T-helper 2 cell (primary cell): ENCODE measurements around the gene RYR1.
A peak's percentile ranks its signal among the peaks of the same experiment; 100 is the strongest.
"Not testable (repeated sequence)": the region's sequence is repeated elsewhere in the genome, so short reads cannot be mapped to it uniquely, and the experiment has no call there.

Experiments used
- DNase-seq, 5 experiments: peaks; one replicate each; pipeline versions ENCODE4 v3.0.0 to v3.0.0-alpha.2; 2012 to 2022

The RYR1 gene

DNA sequence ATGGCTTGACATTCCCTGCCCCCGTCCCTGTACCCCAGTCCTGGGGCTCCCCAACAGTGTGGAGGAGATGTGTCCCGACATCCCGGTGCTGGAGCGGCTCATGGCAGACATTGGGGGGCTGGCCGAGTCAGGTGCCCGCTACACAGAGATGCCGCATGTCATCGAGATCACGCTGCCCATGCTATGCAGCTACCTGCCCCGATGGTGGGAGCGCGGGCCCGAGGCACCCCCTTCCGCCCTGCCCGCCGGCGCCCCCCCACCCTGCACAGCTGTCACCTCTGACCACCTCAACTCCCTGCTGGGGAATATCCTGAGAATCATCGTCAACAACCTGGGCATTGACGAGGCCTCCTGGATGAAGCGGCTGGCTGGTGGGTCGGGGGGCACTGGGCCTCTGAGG lies 83.8 kb downstream of the RYR1 start:
- no peak for DNase-seq

DNA sequence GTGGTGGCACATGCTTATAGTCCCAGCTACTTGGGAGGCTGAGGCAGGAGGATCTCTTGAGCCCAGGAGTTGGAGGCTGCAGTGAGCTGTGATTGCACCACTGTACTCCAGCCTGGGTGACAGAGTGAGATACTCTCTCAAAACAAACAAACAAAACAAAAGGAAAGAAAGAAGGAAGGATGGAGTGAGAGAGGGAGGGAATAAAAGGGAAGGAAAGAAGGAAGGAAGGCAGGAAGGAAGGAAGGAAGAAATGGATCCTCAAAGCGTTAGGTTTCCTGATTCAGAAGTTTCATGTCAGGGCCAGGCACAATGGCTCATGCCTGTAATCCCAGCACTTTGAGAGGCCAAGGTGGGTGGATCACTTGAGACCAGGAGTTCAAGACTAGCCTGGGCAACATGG lies 84.5 kb downstream of the RYR1 start:
- DNase-seq, result not testable (repeated sequence)

DNA sequence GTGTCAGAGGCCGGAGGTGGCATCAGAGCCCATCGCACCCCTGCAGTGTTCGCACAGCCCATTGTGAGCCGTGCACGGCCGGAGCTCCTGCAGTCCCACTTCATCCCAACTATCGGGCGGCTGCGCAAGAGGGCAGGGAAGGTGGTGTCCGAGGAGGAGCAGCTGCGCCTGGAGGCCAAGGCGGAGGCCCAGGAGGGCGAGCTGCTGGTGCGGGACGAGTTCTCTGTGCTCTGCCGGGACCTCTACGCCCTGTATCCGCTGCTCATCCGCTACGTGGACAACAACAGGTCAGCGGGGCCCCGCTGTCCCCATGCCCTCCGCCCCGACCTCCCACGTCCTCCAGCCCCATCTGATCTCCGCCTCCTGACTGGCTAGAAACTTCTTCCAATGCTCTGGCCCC lies 85.7 kb downstream of the RYR1 start:
- no peak for DNase-seq

DNA sequence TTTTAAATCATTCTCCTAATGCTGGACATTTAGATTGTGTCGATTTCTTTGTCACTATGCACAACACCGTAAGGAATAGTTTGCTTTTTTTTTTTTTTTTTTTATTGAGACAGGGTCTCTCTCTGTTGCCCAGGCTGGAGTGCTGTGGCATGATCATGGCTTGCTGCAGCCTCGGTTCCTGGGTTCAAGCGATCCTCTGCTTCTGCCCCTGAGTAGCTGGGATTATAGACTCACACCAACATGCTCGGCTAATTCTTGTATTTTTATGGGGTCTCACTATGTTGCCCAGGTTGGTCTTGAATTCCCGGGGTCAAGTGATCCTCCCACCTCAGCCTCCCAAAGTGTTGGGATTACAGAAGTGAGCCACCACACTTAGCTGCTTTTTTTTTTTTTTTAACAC lies 86.5 kb downstream of the RYR1 start:
- DNase-seq, result no peak

DNA sequence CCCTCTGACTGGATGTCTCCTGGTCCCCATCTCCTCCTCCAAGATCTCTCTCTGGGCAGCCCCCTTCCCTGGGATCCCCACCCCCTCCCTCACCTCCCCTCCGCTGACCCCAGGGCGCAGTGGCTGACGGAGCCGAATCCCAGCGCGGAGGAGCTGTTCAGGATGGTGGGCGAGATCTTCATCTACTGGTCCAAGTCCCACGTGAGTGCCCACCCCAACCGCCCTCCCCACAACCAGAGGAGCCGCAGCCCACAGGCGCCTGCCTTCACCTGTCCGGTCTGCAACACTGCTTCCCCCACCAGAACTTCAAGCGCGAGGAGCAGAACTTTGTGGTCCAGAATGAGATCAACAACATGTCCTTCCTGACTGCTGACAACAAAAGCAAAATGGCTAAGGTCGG lies 89.4 kb downstream of the RYR1 start:
- DNase-seq, result no peak

DNA sequence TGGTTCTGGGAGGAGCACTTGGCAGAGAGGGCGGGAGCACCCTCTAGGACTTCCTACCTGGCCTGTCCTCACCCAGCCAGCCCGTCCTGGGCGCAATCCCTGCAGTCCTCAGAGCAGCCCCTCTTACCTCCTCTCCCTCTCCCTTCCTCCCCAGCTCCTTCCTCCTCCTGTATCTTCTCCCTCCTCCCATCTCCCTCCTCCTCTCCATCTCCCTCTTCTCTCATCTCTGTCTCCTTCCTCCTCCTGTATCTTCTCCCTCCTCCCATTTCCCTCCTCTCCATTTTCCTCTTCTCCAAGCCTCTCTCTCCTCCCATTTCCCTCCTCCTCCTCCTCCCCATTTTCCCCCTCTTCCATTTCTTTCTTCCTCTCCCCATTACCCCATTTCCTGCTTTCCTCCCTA lies 89.8 kb downstream of the RYR1 start:
- DNase-seq, result no peak

DNA sequence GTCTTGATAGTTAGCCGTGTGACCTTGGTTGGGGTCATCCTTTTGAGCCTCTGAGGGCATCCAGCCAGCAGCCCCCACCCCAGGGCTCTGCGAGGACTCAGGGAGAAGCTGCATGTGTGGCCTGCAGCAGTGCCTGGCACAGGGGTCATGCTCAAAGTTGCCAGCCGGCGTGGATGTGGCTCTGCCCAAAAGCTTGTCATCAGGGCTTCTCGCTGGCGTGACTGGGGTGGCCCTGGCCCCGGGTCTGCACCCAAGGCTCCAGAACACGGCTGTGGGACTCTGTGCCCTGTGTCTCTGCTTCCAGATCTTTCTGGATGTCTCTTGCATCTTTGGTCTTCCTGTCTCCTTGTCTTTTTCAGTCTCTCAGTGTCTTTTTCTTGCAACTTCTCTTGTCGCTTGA lies 90.9 kb downstream of the RYR1 start:
- no peak for DNase-seq

DNA sequence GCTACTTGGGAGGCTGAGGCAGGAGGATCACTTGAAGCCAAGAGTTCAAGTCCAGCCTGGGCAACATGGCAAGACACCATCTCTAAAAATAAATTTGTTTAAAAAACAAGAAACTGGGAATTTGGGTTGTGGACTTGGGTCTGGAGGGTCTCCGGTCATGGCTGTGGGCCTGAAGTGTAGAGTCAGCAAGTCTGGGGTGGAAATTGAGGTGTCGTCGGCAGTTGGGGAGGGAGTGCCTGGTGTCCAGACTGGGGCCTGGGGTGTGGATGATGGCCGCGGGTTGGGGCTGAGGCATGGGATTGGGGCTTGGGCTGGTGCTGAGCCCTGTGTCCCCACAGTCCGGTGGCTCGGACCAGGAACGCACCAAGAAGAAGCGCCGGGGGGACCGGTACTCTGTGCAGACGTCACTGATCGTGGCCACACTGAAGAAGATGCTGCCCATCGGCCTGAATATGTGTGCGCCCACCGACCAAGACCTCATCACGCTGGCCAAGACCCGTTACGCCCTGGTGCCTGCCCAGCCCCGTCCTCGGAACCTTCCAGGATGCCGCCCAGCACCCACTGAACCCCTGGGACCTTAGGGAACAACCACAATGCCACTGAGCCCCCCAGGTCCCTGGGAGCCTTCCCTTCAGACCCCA lies 91.6 kb downstream of the RYR1 start:
- no peak for DNase-seq

DNA sequence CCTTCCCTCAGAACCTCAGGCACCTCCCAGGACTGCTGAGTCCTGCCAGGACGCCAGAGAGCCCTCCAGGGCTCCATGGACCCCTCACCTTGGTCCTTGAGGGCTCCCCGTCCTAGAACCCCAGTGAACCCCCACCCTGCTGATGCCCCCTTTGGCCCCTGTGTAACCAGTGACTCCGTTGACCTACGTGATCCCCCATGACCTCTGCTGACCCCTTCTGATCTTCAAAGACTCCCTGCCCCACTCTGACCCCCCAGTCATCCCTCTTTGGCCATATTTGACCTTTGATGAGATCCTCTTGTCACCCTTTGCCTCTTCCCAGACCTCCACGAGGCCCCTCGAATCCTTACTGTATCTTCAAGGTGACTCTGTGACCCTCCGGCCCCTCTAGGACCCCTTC lies 92.9 kb downstream of the RYR1 start:
- no peak for DNase-seq

DNA sequence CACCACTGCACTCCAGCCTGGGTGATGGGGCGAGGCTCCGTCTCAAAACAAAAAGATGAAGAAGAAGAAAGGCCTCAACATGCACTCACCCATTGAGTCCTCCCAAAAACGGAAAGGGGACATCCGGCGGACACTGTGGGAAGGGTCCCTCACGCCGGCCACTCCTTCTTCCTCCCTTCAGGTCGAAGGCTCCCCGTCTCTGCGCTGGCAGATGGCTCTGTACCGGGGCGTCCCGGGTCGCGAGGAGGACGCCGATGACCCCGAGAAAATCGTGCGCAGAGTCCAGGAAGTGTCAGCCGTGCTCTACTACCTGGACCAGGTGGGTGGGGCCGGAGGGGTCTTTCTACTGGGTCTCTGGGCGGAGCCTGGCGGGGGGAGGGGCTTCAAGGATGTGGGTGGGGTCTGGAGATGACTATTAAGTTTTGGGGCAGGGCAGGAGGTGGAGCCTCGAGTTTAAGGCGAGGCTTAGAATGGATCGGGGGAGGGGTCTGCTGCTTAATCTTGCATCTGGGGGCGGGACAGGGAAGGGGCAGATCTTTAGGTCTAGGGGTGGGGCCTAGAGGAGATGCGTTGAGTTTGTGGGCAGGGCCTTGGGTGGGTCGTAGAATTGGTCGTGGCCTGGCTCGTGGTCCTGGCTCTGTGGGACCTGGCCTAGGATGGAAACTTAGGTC lies 94.1 kb downstream of the RYR1 start:
- DNase-seq, result peak in 2 of 5 experiments; percentile 10 to 49

DNA sequence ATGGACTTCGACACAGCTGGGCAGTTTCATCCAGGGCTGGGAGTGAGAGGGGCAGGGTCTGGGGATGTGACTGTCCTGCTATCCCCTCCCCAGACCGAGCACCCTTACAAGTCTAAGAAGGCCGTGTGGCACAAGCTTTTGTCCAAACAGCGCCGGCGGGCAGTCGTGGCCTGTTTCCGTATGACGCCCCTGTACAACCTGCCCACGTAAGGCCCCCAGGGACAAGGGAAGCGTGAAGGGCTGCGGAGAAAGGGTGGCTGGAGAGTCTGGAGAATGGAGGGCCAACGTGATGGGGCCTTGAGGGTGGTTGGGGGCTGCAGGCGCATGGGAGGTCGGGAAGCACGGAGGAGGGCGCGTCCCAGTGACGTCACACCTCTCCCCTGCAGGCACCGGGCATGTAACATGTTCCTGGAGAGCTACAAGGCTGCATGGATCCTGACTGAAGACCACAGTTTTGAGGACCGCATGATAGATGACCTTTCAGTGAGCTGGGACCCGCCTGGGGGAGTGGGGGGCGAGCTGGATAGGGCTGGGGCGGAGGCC lies 94.8 kb downstream of the RYR1 start:
- DNase-seq, result no peak

DNA sequence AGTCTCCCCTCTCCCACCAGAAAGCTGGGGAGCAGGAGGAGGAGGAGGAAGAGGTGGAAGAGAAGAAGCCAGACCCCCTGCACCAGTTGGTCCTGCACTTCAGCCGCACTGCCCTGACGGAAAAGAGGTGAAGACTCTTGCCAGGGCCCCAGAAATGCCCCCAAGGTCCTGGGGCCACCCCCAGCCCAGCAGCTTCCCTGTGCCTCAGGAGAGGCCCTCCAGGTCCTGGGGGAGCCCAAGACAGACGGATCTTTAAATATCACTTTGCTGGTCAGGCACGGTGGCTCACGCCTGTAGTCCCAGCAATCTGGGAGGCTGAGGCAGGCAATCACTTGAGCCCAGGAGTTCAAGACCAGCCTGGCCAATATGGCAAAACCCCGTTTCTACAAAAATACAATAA lies 95.4 kb downstream of the RYR1 start:
- DNase-seq, result no peak

DNA sequence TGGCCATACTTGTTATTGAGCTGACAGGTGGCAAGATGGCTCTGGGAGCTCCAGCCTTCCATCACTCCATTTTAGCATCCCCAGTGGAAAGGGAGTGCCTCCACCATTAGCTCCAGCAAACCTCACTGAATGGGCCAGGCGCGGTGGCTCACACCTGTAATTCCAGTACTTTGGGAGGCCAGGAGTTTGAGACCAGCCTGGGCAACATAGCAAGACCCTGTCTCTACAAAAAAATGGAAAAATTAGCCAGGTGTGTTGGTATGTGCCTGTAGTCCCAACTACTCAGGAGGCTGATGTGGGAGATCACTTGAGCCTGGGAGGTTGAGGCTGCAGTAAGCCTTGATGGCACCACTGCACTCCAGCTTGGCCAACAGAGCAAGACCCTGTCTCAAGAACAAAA lies 98.0 kb downstream of the RYR1 start:
- no peak for DNase-seq

DNA sequence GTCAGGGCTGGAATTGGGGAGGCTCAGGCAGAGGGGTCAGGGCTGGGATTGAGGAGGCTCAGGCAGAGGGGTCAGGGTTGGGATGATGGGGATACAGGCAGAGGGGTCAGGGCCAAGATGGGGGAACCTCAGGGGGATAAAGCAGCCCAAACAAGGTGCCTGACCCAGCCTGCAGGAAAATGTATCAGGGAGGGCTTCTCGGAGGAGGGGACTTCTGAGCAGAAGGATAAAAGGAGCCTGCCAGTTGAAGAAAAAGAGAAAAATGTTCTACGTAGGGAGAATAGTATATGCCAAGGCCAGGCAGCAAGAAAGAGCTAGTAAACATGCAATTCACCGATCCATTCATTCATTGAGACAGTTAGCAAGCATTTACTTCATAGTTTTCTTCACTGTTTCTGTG lies 99.4 kb downstream of the RYR1 start:
- DNase-seq, result no peak

DNA sequence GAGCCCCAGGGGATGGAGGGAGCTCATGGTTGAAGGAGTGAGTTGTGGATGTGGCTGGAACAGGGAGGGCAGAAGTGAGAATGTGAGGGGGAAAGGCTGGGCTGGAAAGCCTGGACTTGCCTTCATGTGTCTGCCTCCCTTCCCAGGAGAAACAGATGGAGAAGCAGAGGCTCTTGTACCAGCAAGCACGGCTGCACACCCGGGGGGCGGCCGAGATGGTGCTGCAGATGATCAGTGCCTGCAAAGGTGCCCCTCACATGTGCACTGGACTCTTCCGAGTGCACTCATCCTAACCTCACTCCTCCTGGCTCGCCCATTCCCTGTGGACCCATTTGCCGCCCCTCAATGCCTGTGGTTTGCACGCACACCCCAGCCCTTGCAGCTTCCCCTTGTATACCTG lies 101.1 kb downstream of the RYR1 start:
- no peak for DNase-seq

DNA sequence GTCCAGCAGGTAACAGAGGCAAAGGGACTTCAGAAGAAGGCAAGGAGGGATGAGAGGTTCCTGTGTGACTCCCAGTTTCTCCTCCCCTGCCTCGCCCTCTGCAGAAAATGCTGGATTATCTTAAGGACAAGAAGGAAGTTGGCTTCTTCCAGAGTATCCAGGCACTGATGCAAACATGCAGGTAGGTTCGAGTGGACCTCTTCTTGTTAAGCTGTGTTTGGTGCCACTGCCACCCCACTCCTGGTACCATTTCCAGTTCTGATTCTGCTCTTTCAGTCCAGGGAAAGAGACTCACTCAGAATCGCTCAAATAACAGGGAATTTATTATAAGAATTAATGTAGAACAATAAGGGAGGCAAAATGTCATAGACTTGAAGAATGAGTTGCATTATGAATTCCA lies 101.7 kb downstream of the RYR1 start:
- DNase-seq, result no peak

DNA sequence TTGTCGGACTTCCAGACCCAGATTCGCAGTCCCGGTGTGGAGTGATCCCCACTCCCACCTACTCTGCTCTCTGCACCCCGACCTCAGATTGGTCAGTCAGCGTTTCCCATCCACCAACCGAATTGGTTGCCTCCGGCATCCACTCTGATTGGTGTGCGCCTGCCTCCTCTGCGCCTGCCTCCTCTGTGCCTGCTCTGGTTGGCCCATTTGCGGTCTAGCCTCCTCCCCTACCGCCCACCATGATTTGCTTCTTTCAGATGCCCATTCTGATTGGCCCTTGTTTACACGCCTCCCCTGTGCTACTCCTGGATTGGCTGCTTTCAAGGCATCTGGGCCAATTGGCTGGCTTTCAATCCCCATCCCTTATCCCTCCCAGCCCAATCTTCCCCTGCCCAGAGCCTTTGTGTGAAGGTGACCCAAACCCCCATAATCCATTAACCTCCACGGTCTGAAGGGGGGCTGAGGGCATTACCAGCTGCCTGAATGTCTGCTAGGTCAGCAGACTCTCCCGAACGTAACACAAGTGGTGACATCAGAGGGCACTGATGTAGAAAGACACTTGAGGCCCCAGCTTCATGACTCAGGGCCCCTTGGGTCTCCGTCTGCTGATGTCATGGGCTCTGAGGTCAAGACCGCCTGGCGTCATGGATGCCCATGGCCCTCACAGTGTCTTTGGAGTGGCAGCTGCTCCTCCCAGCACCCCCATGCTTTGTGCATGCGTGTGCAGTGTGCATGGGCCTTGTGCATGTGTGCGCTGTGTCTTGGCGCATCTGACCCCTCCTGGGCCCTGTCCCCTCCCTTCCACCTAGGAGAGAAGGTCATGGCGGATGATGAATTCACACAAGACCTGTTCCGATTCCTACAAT lies 103.8 kb downstream of the RYR1 start:
- no peak for DNase-seq

DNA sequence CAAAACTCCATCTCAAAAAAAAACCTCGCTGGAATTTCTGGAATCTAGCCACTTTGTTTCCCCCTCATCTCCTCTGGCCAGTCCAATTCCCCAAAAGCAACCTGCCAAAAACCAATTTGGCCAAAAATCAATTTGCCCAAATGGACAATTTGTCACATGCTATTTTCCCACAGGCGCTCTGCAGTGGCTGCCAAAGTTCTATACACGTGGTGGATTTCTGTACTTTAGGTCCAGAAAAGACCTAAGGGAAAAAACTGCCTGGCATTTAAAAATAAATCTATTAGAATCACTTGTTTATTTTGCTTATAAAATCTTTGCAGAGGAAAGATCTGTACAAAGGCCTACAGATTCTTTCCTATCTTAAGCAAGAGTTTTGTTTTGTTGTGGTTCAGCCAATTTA lies 104.9 kb downstream of the RYR1 start:
- no peak for DNase-seq

DNA sequence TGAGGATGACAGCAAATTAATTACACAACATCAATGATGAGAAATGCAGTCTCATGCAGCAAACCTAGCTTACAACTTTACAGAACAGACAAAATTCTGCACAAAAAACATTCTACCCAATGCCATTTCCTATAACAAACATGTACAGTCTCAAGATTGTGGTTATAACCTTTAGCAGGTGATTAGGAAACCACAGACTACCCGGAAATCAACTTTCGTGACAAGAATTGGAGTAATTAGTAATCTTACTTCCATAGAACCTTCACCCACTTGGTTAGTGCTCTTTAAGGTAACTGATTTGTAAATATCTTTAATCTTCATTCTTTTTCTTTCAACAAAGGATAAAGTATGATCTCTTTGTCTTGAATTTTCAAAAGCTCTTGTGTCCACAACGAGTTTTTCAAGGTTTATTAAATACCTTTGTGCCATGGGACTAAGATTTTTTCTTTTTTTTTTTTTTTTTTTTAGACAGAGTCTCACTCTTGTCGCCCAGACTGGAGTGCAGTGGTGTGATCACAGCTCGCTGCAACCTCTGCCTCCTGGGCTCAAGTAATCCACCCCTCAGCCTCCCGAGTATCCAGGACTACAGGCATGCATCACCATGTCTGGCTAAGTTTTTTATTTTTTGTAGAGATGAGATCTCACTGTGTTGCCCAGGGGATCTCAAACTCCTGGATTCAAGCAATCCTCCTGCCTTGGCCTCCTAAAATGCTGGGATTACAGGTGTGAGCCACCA lies 105.5 kb downstream of the RYR1 start:
- peak in 2 of 5 experiments; percentile 63 to 98 for DNase-seq

DNA sequence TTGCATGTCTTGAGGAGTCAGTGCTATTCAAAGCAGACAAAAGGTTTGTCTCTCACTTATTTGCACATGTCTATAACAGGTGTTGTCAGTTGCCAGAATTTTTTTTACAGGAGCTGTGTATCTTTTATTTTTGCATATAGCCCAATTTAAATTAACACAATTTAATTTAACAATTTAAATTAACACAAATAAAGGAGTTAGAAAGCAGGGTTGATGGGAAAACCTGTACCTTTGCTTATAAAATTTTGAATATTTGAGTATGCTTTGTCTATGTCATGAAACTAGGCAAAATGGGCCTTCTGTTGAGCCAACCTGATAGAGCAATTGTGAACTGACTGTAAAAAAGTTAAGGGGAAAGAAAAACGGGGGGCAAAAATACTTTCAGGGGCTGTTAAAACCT lies 106.3 kb downstream of the RYR1 start:
- no peak for DNase-seq

DNA sequence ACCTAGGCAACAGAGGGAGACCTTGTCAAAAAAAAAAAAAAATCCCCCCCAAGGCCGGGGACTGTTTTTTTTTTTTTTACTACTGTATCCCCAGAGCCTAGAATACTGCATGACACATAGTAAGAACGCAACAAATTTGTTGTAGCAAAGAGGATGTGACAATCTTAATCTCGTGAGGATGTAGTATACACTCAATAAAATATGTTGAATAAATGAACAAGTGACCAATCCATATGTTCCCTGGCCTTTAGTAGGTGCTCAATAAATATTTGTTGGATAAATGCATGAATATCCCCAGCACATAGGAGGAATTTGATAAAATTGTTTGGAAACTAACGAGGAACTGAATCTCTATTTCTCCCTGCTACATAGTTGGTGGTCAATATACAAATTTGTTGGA lies 108.5 kb downstream of the RYR1 start:
- no peak for DNase-seq

DNA sequence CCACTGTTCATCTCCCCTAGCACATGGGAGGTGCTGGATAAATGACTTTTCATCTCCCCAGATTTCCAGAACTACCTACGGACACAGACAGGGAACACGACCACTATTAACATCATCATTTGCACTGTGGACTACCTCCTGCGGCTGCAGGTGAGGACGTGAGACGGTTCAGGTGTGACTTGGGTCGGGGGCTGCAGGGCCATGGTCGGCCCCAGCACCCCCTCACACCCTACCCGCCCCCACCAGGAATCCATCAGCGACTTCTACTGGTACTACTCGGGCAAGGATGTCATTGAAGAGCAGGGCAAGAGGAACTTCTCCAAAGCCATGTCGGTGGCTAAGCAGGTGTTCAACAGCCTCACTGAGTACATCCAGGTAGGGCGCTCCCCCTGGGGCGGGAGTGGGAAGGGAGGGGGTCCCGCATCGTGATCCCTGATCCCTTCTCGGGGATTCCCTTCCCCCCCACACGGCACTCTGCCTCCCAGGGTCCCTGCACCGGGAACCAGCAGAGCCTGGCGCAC lies 109.9 kb downstream of the RYR1 start:
- no peak for DNase-seq
